Measurements from ENCODE around the gene BHLHA15. TPM values are rescaled to one million over a fixed set of nuclear protein-coding genes. Genes with fewer than 3 reads are reported as not detected.

BHLHA15 gene
- total RNA-seq, 1 experiment from 2014 or later = not detected

DNA sequence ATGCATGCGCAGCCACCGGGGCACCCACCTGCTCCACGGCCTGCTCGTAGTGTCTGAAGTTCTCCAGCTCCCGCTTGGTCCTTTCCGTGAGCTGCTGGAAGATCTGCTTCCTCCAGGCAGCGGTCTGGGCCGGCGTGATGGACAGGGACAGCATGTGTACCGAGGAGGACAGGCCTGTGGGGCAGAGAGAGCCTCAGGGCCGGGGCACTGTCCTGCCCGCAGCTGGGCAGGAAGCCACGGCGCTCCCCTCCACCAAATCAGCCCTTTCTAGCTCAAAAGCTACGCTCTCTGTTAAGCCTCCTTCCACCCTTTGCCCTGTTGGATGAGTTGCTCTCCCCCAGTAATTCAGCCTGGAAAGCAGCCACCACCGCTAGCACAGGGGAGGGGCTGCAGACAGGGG lies 21.6 kb downstream of the BHLHA15 start:
- DNase-seq (ENCODE audit: low read depth) = no peak
- in situ Hi-C loops (cut with HindIII; ENCODE audit: low pct_unique_long_range_greater_than_20kb, low sequenced_read_pairs) = no loop called here

DNA sequence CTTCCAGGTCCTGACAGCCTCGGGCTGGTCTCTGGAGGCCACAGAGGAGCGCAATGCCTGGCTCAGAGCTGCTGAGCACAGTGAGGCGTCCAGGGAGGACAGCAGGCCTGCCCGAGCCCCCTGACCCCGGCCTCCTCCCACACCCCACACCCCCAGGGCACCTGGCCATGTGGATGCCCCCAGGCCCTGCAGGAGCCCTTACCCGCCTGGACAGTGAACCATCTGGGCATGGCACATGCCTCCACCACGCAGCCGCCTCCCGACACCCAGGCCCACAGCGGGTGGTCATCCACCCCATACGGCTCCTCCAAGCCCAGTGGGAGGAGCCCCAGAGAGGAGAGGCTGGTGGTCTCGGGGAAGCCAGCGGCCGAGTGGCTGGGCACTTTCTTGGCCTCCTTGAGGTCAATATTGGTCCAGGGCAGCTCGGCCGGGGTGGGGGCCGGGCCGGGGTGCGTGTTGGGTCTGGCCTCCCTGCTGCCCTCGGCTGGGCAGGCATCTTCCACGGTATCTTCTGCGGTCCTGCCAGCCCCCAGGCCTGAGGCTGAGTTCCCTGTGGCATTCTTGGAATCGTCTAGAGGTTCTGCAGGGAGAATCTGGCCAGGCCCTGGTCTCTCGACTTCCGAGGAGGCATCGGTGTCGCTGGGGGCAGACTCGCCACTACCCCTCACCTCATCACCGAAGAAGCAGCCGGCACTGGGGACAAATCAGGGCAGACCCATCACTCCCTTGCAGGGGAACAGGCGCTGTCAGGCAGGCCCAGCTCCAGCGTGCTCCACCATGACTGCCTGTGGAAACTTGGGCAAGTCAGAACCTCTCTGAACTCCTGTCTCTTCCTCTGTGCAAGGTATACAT lies 22.2 kb downstream of the BHLHA15 start:
- no peak for DNase-seq (ENCODE audit: low read depth)
- in situ Hi-C loops (cut with HindIII; ENCODE audit: low pct_unique_long_range_greater_than_20kb, low sequenced_read_pairs) = no loop called here

DNA sequence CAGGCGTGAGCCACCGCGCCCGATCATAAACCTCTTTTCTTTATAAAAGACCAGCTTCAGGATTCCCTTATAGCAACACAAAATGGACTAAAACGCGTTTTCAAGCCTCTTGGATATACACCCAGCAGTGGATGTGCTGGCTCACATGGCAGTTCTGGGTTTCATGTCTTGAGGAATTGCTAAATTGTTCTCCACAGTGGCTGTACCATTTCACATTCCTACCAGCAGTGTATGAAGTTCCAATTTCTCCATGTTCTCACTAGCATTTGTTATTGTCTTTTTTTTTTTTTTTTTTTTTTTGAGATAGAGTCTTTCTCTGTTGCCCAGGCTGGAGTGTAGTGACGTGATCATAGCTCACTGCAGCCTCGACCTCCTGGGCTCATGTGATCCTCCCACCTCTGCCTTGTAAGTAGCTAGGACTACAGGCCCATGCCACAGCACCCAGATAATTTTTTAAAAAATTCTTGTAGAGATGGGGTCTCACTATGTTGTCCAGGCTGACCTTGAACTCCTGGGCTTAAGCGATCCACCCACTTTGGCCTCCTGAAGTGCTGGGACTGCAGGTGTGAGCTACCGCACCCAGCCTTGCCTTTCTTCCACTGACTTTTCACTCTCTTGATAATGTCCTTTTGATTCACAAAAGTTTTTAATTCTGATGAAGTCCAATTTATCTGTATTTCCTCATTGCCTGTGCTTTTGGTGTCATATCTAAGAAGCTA lies 23.3 kb downstream of the BHLHA15 start:
- in situ Hi-C loops (cut with HindIII; ENCODE audit: low pct_unique_long_range_greater_than_20kb, low sequenced_read_pairs) = no loop called here
- DNase-seq (ENCODE audit: low read depth) = no peak

DNA sequence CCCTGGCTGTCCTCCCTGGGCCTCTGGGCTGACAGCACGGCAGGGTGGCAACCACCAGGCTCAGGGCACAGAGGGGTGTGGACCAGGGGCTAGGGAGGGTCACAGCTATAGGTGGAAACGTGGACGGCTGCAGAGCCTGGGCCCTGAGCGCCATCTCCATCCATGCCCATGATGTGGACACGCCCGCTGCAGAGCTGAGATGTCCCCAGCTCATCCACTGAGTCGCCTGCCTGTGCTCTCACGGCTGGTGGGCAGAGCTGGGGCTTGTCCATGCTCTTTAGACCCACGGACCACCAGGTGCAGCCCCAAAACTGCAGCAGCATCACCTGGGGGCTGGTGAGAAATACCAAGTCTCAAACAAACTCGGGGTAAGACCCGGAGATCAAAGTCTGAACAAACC lies 24.7 kb downstream of the BHLHA15 start:
- DNase-seq (ENCODE audit: low read depth) = no peak
- in situ Hi-C loops (cut with HindIII; ENCODE audit: low pct_unique_long_range_greater_than_20kb, low sequenced_read_pairs) = no loop called here

DNA sequence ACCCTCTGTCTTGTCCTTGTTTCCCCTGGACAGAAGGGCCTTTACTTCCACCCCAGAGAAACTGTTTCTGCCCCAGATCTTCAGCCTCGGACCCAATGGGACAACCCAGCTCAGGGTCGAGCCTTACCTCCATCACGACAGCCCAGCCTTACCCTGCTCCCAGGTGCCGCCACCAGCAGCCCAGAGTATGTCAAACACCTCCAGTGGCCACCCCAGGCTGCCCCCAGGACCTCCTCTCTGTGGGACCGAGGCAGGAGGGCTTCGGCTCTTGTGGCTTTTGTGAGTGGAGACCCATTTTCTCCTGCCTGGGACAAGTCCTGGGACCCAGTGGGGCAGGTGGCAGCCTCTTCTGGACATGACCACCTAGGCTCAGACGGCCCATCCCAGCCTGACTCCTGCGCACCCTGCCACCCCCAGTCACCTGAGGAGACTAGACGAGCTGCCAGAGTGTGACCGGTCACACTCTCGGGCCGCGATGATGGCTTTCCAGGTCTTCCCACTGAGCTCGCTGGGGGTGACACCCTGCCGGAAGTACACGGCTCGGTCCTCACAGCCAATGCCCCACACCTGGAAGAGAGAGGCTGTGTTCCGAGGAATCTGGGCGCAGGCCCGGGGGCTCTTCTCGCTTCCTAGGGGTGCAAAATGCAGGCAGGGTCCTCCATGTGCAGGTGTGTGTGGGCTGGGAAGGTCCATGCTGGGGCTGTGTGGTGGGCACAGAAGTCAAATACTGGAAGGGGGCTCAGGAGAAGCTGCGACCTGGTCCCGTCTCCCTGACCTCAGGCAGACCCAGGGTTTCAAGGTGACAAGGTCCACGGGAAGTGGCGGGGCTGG lies 25.3 kb downstream of the BHLHA15 start:
- in situ Hi-C loops (cut with HindIII; ENCODE audit: low pct_unique_long_range_greater_than_20kb, low sequenced_read_pairs) = no loop called here
- DNase-seq (ENCODE audit: low read depth) = no peak

DNA sequence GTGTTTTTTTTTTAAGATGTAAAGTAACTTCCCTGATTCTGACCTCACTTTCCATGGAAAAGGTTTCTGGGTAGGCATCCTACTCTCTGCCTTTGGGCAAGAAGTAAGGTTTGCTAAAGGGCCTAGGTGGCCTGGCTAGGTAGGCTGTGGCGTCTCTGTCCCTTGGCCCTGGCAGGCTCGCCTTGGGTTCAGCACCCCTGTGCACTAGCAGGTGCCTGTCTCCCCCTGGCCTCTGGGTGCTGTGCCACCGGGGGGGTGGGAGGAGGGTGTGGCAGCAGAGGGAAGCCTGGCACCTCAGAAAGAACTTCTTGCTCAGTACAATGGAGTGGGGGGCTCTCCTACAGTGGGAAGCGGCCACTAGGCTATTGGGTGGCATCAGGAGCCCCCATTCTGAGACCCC lies 26.8 kb downstream of the BHLHA15 start:
- in situ Hi-C loops (cut with HindIII; ENCODE audit: low pct_unique_long_range_greater_than_20kb, low sequenced_read_pairs) = no loop called here
- no peak for DNase-seq (ENCODE audit: low read depth)

DNA sequence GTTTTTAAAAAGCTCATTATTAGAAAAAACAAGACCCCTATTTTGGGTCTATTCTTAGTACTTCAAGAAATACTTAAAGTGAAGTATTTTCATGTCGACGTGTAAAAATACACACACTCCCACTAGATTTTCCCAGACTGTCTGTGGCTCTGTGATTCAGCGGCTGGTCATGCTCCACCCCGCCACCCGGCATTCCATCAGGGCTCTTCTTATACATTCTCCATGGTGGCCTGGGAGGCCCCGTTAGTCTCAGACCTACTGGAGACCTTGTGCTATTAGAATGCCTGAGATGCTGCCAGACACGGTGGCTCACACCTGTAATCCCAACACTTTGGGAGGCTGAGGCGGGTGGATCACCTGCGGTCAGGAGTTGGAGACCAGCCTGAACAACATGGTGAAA lies 27.7 kb downstream of the BHLHA15 start:
- DNase-seq (ENCODE audit: low read depth) = no peak
- in situ Hi-C loops (cut with HindIII; ENCODE audit: low pct_unique_long_range_greater_than_20kb, low sequenced_read_pairs) = no loop called here

DNA sequence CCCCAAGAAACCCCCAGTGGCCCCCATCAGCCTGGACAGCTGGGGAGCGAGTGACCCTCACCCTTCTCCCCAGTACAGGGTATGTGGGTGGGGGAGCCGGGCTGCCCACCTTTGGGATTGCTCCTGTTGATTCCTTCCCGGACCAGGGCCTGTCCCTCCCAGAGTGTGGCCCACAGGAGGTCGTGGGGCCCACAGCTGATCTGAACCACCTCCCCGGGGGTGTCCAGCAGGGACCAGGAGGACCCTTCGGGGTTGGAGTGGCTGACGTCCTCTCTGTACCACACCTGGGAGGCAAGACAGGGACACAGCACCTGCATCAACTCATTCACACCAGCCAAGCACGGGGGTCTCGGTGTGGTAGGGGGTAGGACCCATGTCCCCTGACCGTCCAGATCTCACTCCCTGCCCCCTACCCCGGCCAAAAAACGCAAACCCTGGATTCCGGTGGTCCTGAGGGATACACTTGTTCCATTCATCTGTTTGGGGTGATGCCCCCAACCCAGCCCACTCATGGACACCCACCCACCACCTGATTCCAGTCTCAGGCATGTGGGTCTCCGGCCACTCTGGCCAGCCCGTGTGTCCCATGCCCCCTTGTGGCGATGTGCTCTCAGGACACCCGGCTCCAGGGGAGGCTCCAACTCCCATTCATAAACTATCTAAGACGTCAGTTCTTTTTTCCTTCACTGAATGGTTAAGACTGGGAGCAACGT lies 29.9 kb downstream of the BHLHA15 start:
- DNase-seq (ENCODE audit: low read depth) = no peak
- in situ Hi-C loops (cut with HindIII; ENCODE audit: low pct_unique_long_range_greater_than_20kb, low sequenced_read_pairs) = no loop called here

DNA sequence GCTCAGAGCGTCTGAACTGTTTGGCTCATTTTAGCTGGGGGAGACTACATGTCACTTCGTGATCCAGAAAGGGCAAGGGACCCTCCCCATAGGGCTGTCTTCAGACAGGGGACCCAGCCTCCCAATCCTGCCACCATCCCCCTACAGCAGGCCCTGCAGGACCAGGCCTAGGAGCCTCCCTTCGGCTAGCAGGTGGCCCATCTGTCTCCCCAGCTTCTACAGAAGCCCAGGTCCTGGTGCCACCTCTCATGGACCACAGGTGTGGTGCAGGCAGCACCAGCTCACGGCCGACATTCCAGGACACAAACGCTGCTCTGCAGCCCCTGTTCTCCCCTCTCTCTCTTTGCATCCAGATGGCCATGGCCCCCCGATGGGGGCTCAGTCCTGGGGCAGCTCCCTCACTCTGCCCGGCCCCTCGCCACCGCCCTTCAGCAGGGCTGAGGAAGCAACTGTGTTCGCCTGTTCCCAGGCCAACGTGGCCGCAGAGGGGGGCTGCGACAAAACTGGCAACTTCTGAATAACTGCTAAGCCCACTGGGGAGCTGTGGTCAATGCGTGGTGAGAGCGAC lies 30.5 kb downstream of the BHLHA15 start:
- in situ Hi-C loops (cut with HindIII; ENCODE audit: low pct_unique_long_range_greater_than_20kb, low sequenced_read_pairs) = no loop called here
- DNase-seq (ENCODE audit: low read depth) = no peak

DNA sequence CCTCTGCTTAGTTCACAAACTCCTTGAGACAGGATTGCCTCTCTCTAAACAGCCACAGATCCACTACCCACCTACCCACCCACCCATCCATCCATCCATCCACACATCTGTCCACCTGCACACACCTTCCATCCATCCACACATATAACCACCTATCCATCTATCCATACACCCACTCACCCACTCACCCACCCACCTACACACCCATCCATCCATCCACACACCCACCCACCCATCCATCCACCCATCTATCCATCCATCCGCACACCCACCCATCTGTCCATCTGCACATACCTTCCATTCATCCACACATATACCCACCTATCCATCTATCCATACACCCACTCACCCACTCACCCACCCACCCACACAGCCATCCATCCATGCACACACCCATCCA lies 31.1 kb downstream of the BHLHA15 start:
- no peak for DNase-seq (ENCODE audit: low read depth)
- in situ Hi-C loops (cut with HindIII; ENCODE audit: low pct_unique_long_range_greater_than_20kb, low sequenced_read_pairs) = no loop called here

DNA sequence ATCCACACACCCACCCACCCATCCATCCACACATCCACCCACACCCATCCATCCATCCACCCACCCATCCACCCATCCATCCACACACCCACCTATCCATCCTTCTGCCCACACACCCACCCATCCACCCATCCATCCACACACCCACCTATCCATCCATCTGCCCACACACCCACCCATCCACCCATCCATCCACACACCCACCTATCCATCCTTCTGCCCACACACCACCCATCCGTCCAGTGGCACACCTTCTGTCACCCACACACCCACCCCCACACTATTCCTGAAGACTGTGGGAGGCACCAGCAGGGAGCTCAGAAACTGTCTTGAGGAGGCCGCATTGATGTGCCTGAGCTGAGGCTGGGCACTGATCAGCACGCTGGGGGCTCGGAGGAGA lies 31.7 kb downstream of the BHLHA15 start:
- in situ Hi-C loops (cut with HindIII; ENCODE audit: low pct_unique_long_range_greater_than_20kb, low sequenced_read_pairs) = no loop called here
- no peak for DNase-seq (ENCODE audit: low read depth)

DNA sequence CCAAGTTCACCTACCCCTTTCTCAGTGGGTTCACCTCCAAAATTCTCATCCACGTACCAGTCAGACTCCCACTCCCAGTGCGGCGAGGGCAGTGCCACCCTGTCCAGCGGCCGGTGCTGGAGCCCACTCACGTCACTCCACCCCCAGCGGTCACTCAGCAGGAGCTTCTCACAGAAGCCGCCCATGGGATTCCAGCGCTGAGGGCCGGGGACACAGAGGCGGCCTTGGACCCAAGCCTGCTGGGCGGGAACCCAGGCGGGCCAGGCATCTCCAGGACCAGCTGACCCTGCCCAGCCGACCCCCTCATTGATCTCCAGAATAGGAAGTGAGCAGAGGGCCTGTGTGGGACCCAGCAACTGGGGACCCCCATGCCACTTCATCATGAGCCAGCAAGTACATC lies 33.6 kb downstream of the BHLHA15 start:
- DNase-seq (ENCODE audit: low read depth) = no peak
- in situ Hi-C loops (cut with HindIII; ENCODE audit: low pct_unique_long_range_greater_than_20kb, low sequenced_read_pairs) = no loop called here

DNA sequence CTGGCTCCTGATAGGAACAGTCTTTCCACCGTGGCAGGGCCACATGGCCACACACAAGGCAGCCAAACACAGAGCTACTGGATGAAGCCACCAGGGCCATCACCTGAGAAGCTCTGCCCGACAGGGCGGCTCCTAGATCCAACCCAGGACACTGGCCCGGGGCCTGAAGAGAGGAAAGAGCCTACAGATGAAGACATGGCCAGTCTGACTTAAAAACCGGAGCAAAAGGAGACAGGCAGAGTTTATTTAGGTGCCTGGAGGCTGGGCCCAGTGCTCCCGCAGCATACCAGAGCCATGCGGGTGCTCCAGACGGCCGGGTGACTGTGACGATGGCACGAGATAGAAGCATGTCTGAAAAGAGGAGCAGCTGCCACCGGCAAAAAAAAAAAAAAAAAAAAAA lies 36.9 kb downstream of the BHLHA15 start:
- no peak for DNase-seq (ENCODE audit: low read depth)
- in situ Hi-C loops (cut with HindIII; ENCODE audit: low pct_unique_long_range_greater_than_20kb, low sequenced_read_pairs) = no loop called here

DNA sequence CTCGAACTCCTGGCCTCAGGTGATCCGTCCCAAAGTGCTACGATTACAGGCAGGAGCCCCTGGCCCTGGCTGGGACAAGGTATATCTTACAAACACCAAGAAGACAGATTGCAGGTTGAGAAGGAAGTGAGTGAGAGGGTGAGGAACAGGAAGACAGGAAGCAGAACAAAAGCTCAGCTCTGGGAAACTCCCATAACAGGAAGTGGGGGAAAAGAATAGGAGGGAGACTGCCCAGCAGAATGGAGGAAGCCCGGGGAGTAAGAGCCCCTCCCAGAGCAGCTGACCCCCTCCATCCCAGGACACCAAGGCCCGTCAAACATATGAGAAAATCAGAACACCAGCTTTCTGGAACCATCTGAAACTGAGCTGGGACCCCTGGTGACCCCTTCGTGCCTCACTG lies 37.9 kb downstream of the BHLHA15 start:
- DNase-seq (ENCODE audit: low read depth) = no peak
- in situ Hi-C loops (cut with HindIII; ENCODE audit: low pct_unique_long_range_greater_than_20kb, low sequenced_read_pairs) = no loop called here

DNA sequence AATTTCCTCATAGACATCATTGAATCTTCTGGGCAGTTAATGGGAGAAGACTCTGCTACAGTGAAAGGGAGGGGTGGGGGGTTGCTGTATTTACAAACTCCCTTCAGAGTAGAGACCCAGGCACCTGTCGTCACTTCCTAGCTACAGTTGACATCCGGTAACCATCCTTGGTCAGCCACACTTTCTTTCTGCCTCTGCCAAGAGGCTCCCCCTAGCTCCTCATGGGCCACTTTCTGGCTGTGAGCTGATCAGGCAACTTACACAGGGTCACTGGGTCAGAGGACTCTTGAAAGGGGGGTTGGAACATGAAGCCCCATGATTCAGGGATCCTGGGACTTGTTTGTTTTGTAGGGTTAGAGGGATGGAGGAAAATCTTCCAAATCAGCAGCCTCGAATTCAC lies 39.5 kb downstream of the BHLHA15 start:
- in situ Hi-C loops (cut with HindIII; ENCODE audit: low pct_unique_long_range_greater_than_20kb, low sequenced_read_pairs) = no loop called here
- DNase-seq (ENCODE audit: low read depth) = no peak

DNA sequence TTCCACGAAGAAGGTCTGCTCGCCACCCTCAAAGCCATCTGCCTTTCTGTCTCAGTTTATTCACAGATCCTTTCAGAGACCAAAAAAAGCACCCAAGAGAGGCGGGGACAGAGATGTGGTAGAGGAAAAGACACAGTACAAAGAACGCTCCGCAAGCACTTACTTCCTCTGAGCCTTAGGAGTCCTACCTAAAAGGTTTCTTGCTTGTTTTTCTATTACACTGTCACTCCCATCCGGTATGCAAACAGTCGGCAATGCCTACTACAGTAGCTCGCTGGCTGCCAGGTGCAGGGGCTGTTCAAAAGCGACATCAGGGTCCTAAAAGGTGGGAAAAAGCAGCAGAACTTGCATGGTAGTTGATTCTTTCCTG lies 40.0 kb downstream of the BHLHA15 start:
- DNase-seq (ENCODE audit: low read depth) = no peak
- in situ Hi-C loops (cut with HindIII; ENCODE audit: low pct_unique_long_range_greater_than_20kb, low sequenced_read_pairs) = no loop called here

DNA sequence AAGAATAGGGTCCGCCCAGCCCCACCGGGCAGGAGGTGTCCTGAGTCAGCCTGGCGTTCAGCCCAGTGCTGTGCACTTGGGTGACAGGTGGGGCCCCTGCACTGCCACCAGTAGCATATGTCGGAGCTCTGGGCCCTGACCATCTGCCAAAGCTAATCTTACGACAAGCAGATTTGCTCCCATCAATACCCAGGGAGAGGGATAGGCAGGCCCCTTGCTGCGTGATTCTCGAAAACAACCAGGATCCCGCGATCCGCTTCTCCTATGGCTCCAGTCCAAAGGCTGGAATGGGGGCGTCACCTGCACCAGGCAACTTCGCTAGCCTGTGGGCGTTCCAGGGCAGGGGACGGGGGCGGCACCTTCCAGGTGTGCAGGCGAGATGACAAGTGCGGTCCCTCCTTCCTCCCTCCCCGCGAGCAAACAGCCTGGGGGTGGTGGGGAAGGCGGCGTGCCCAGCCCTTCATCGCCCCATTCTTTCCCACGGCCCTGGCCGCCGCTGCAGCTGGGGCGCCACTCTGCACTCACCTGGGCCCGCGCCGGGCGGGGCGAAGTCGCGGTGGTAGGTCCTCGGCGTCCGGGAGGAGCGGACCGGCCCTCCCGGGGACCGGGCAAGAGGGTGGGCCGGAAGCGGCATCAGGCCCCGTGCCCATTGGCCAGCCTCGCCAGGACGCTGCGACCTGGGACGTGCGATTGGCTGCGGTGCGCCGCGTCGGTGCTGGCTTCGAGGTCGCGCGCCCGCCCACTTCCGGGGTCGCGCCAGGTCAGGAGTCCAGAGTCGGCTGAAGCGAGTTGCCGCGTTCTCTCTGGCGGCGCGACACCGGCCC lies 40.6 kb downstream of the BHLHA15 start, which contains the start of gene TECPR1:
Gene TECPR1, minus strand, starts transcription at position 632 of the 824 bp plus-strand sequence. CDS start 6,086 bp downstream, outside the sequence.
- in situ Hi-C loops (cut with HindIII; ENCODE audit: low pct_unique_long_range_greater_than_20kb, low sequenced_read_pairs) = no loop called here
- DNase-seq (ENCODE audit: low read depth) = peak; percentile 85
